Uterus (tissue), 4 donors: Measurements from ENCODE around the gene ICAM3. TPM values are rescaled to one million over a fixed set of nuclear protein-coding genes. Genes with fewer than 3 reads are reported as not detected.
"Not testable (repeated sequence)": the region's sequence is repeated elsewhere in the genome, so short reads cannot be mapped to it uniquely, and the experiment has no call there.

Source experiments
- DNase-seq, 2 donors: peaks; one replicate each; pipeline ENCODE4 v3.0.0-alpha.2; 2019 to 2020
- H3K27ac ChIP-seq, 2 donors: fragments of 200-600 bp; sonication (generic); 1 replicate in 1 of 2; 2 replicates in 1 of 2; pipeline ENCODE4 v1.5.1; 2016 to 2018
- H3K27me3 ChIP-seq, 2 donors: fragments of 200-600 bp; sonication (generic); one replicate each; pipeline ENCODE4 v1.5.1; 2018 to 2019; ENCODE audit warnings: control low read depth in 1 of 2
- H3K36me3 ChIP-seq, 2 donors: fragments of 200-600 bp; sonication (generic); one replicate each; pipeline ENCODE4 v1.5.1; 2019; ENCODE audit warnings: control low read depth in 1 of 2
- H3K4me1 ChIP-seq, 2 donors: fragments of 200-600 bp; sonication (generic); one replicate each; pipeline ENCODE4 v1.5.1; 2018 to 2019; ENCODE audit warnings: control low read depth in 1 of 2
- H3K4me3 ChIP-seq, 2 donors: fragments of 200-600 bp; sonication (generic); 1 replicate in 1 of 2; 2 replicates in 1 of 2; pipeline ENCODE4 v1.5.1; 2018 to 2019; ENCODE audit warnings: mild to moderate bottlenecking in 1 of 2
- H3K9me3 ChIP-seq, 2 donors: fragments of 200-600 bp; sonication (generic); one replicate each; pipeline ENCODE4 v1.5.1; 2019; ENCODE audit warnings: control low read depth in 1 of 2
- CTCF ChIP-seq, 4 experiments: fragments of 200-600 bp in 2 of 4; fragments of 450-650 bp in 2 of 4; sonication (generic) in 2 of 4; IDR thresholded peaks; one replicate each; pipeline ENCODE4 v1.5.1; 2016 to 2019; ENCODE audit warnings: antibody characterized with exemption in 4 of 4, mild to moderate bottlenecking in 2 of 4, moderate library complexity in 1 of 4
- POLR2A ChIP-seq, 2 donors: fragments of 450-650 bp; IDR thresholded peaks; one replicate each; pipeline ENCODE4 v1.6.1; 2016; ENCODE audit warnings: antibody characterized with exemption in 2 of 2, mild to moderate bottlenecking in 1 of 2, moderate library complexity in 1 of 2
- intact Hi-C: fragments of 100-400 bp; cut with DNase I; formaldehyde crosslinking; loops from one replicate; pipeline ENCODE4 v1.15.1; 2023; ENCODE audit warnings: low total_unique reads
- total RNA-seq, 4 donors: library from RNA; depleted of rRNA in 3 of 4; stranded (reverse); fragments of >200 nt in 3 of 4; gene quantifications; one replicate each; pipeline versions ENCODE4 v1.1.0 to v1.2.4, GENCODE V29; 2014 to 2023
- donor health status: DM: yes; HTN: yes; CAD: no.

The ICAM3 gene, protein sequence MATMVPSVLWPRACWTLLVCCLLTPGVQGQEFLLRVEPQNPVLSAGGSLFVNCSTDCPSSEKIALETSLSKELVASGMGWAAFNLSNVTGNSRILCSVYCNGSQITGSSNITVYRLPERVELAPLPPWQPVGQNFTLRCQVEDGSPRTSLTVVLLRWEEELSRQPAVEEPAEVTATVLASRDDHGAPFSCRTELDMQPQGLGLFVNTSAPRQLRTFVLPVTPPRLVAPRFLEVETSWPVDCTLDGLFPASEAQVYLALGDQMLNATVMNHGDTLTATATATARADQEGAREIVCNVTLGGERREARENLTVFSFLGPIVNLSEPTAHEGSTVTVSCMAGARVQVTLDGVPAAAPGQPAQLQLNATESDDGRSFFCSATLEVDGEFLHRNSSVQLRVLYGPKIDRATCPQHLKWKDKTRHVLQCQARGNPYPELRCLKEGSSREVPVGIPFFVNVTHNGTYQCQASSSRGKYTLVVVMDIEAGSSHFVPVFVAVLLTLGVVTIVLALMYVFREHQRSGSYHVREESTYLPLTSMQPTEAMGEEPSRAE
- 10 to 100 TPM in 1 of 4 donors, 1 to 10 TPM in 3; 3.0 to 65.3 (median 6.2) TPM for total RNA-seq

DNA sequence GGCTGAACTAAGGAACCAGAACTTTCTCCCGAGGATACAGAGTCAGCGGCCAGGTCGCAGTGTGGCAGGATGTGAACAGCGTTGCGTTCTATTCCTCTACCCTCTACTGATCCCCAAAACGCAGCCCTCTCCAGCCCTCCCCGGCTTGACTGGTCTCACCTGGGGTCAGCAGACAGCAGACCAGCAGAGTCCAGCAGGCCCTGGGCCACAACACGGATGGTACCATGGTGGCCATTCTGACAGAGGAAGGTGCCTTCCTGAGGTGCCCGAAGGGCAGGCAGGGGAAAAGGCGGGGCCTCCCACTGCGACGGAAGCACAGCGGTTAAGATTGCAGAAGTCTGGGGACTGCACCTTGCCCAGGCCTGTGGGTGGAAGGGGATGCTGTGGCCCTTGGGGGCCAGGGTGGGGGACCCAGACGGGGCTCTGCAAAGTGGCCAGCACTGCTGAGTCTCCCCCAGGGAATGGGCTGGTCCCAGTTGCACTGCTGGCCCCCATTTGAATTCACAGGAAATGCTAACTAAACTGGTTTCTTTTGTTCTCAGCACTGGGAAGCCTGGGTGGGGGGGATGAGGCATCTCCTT lies at the start of gene ICAM3:
Gene ICAM3, minus strand, starts transcription at position 245 of the 581 bp plus-strand sequence. Its CDS starts 10 bp downstream, at position 235.
- Histone ChIP-seq H3K36me3 (no peaks in the 10 kb centered on the region), H3K27ac (no peak within 1 kb of the TSS), H3K27me3 (no peaks in the 10 kb centered on the region), H3K9me3 (no peaks in the 10 kb centered on the region), H3K4me3 (no peak within 1 kb of the TSS), H3K4me1 (no peaks in the 10 kb centered on the region)
- DNase-seq: no peak
- intact Hi-C loops: loop anchor here (10.0 kb wide), 1 partner anchor 45 kb away; the partner anchor contains the start of gene TYK2
- TF ChIP-seq POLR2A (IDR thresholded peaks at IDR 0.05) (no peak), CTCF (IDR thresholded peaks at IDR 0.05) (no peak)

DNA sequence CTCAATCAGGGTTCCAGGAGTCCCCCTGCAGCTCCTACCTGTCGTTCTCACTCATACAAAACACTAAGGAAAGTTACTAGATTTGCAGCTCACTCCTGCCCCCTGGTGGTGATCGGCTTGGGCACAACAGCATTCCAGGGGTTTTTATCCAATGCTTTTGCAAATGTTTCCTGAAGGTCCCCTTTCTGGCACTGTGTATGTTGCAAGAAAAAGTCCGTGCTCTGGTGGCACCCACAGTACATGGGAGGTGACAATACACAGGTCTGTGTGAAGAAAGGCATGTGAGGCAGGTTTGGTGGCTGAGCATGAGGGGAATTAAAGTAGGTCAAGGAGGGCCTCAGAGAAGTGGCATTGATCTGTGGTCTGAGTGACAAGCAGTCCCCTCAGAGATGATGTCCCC lies 49.5 kb upstream of the ICAM3 start:
- H3K9me3 ChIP-seq: no peaks in the 10 kb centered on the region
- H3K36me3 ChIP-seq: no peaks in the 10 kb centered on the region
- no peak overlapping the region for H3K4me3 ChIP-seq
- no peaks in the 10 kb centered on the region for H3K27me3 ChIP-seq
- intact Hi-C loops: loop anchor here (2.0 to 10.0 kb wide), 2 partner anchors 54 to 120 kb away; partner anchors contain the start of genes ICAM3 and RAVER1
- DNase-seq: peak; percentile 86 to 91
- peak; percentile 88 to 91 (median 88) for TF ChIP-seq CTCF (IDR thresholded peaks at IDR 0.05)
- TF ChIP-seq POLR2A (IDR thresholded peaks at IDR 0.05): no peak
- peaks cover 0 to 6% of the 10 kb centered on the region in 2 donors for H3K4me1 ChIP-seq
- H3K27ac ChIP-seq: no peak overlapping the region

DNA sequence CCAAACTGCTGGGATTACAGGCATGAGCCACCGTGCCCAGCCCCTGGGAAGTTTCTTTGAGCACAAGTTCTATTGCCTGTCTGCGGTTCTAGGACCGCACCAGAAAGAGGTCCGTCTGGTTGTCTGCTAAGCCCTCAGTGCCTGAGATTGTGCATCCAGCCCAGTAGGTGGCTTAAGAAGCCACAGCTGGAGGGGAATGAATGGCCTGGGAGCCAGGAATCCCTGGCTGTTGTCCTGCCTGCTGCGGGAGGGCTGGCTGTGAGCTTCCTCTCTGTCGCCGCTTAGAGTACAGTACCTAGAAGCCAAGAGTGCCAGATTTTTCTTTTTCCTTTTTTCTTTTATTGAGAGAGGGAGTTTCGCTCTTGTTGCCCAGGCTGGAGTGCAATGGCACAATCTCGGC lies 45.2 kb upstream of the ICAM3 start:
- peaks cover 0 to 6% of the 10 kb centered on the region in 2 donors for H3K4me1 ChIP-seq
- intact Hi-C loops: loop anchor here (10.0 kb wide), 1 partner anchor 50 kb away; the partner anchor contains the start of genes ICAM3 and RAVER1

GRCh38 chr19:10383223-10383499 lies 43.7 kb upstream of the ICAM3 start:
- not testable (repeated sequence) for H3K4me1 ChIP-seq, DNase-seq, H3K36me3 ChIP-seq, H3K9me3 ChIP-seq, H3K27me3 ChIP-seq, H3K27ac ChIP-seq, H3K4me3 ChIP-seq
- intact Hi-C loops: loop anchor here (10.0 kb wide), 1 partner anchor 48 kb away; the partner anchor contains the start of genes ICAM3 and RAVER1

More for the DNA sequence above, 45.2 kb upstream of the ICAM3 start:
- H3K27me3 ChIP-seq: no peaks in the 10 kb centered on the region
- TF ChIP-seq POLR2A (IDR thresholded peaks at IDR 0.05) (no peak), CTCF (IDR thresholded peaks at IDR 0.05) (no peak)
- H3K4me3 ChIP-seq: no peak overlapping the region
- no peak overlapping the region for H3K27ac ChIP-seq
- no peaks in the 10 kb centered on the region for H3K9me3 ChIP-seq
- no peaks in the 10 kb centered on the region for H3K36me3 ChIP-seq
- DNase-seq: no peak

GRCh38 chr19:10380313-10381102 lies 41.1 kb upstream of the ICAM3 start, which contains the start of gene TYK2:
Gene TYK2, minus strand, starts transcription at chr19:10380572. Its CDS starts 2,166 bp downstream, at chr19:10378406.
- peak within 1 kb of the TSS; percentile 81 for H3K27ac ChIP-seq
- H3K4me3 ChIP-seq: peak within 1 kb of the TSS; percentile 78 to 89
- H3K4me1 ChIP-seq: no peaks in the 10 kb centered on the region
- TF ChIP-seq CTCF (IDR thresholded peaks at IDR 0.05) (peak in 1 of 4 experiments; percentile 34), POLR2A (IDR thresholded peaks at IDR 0.05) (peak in 1 of 2 donors; percentile 60)
- no peaks in the 10 kb centered on the region for H3K27me3 ChIP-seq
- no peaks in the 10 kb centered on the region for H3K9me3 ChIP-seq
- H3K36me3 ChIP-seq: no peaks in the 10 kb centered on the region
- peak; percentile 97 to 98 for DNase-seq
- intact Hi-C loops: loop anchor here (10.0 kb wide), 1 partner anchor 46 kb away; the partner anchor contains the start of genes ICAM3 and RAVER1
